ENCODE results near the gene YLPM1.

- TF ChIP-seq POLR2AphosphoS5 (IDR thresholded peaks at IDR 0.05; ENCODE audit: low read depth, low read length) = no peak
- no peak for TF ChIP-seq SPI1 (IDR thresholded peaks at IDR 0.05; ENCODE audit: low read depth, low read length)
- TF ChIP-seq POU2F2 (IDR thresholded peaks at IDR 0.05; ENCODE audit: low read depth, low read length) = no peak
- no peak for TF ChIP-seq POLR2A (IDR thresholded peaks at IDR 0.05; ENCODE audit: low read depth, low read length)
- TF ChIP-seq TAF1 (IDR thresholded peaks at IDR 0.05; ENCODE audit: low read depth, low read length) = no peak
Measured at GRCh38 chr14:74871819-74872218, 108.7 kb downstream of the YLPM1 start.

Measured in GM12891 (cell line).